Left ventricle myocardium inferior (tissue), 1 donor: Measurements from ENCODE around the gene PPP1CA. TPM values are rescaled to one million over a fixed set of nuclear protein-coding genes. Genes with fewer than 3 reads are reported as not detected.
A peak's percentile ranks its signal among the peaks of the same experiment; 100 is the strongest.

ENCODE experiments used
- DNase-seq: peaks from one replicate; pipeline ENCODE4 v3.0.0-alpha.2; 2020
- H3K27ac ChIP-seq: fragments of 200-600 bp; replicated peaks from 2 replicates; pipeline ENCODE4 v1.8.0; 2021
- H3K27me3 ChIP-seq: fragments of 200-600 bp; 2 replicates; pipeline ENCODE4 v1.8.0; 2021; ENCODE audit warnings: low read depth
- H3K36me3 ChIP-seq: fragments of 200-600 bp; 2 replicates; pipeline ENCODE4 v1.8.0; 2021
- H3K4me1 ChIP-seq: fragments of 200-600 bp; 2 replicates; pipeline ENCODE4 v1.8.0; 2021
- H3K4me3 ChIP-seq: fragments of 200-600 bp; 2 replicates; pipeline ENCODE4 v1.8.0; 2021; ENCODE audit warnings: mild to moderate bottlenecking, moderate library complexity
- H3K9me3 ChIP-seq: fragments of 200-600 bp; replicated peaks from 2 replicates; pipeline ENCODE4 v1.8.0; 2021
- intact Hi-C: fragments of 100-400 bp; cut with micrococcal nuclease; formaldehyde crosslinking; loops from one replicate; pipeline ENCODE4 v1.11.0; 2022
- total RNA-seq: library from RNA; stranded (reverse); fragmentation: NEBNext Ultra II Directional; extraction: Animal tissue kit (Norgen Biotek cat#: 25700); gene quantifications from one replicate; pipeline ENCODE4 v1.2.1, GENCODE V29; 2021
- TF ChIP-seq, protein P1 (sequence below): fragments of 200-600 bp; IDR thresholded peaks from 2 replicates; pipeline ENCODE4 v1.8.0; 2021; ENCODE audit warnings: antibody characterized with exemption, mild to moderate bottlenecking, borderline replicate concordance
- donor health status: DM: no; HTN: yes; CAD: no; lungs with severe emphysema.

Gene PPP1CA
- total RNA-seq, 1 donor from 2014 or later = 86.0 TPM

DNA sequence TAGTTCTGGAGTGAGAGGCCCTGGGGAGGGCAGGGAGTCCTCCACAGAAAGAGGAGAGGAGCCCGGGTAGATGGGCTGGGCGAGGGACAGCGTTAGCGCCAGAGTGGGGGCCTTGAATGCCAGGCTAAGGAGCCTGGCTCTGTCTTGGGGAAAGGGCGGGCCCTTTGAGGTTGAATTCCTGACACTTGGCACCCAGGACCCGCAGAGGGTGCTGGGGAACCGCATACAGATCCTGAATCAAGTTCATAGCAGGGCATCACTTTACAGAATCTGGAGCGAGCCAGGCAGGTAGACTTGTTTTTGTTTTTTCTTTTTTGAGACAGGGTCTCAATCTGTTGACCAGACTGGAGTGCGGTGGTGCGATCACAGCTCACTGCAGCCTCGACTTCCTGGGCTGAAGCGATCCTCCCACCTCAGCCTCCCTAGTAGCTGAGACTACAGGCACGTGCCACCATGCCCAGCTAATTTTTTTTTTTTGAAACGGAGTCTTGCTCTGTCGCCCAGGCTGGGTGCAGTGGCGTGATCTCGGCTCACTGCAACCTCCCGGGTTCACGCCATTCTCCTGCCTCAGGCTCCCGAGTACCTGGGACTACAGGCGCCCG, 19.9 kb upstream of the PPP1CA start:
- intact Hi-C loops = no loop called here

DNA sequence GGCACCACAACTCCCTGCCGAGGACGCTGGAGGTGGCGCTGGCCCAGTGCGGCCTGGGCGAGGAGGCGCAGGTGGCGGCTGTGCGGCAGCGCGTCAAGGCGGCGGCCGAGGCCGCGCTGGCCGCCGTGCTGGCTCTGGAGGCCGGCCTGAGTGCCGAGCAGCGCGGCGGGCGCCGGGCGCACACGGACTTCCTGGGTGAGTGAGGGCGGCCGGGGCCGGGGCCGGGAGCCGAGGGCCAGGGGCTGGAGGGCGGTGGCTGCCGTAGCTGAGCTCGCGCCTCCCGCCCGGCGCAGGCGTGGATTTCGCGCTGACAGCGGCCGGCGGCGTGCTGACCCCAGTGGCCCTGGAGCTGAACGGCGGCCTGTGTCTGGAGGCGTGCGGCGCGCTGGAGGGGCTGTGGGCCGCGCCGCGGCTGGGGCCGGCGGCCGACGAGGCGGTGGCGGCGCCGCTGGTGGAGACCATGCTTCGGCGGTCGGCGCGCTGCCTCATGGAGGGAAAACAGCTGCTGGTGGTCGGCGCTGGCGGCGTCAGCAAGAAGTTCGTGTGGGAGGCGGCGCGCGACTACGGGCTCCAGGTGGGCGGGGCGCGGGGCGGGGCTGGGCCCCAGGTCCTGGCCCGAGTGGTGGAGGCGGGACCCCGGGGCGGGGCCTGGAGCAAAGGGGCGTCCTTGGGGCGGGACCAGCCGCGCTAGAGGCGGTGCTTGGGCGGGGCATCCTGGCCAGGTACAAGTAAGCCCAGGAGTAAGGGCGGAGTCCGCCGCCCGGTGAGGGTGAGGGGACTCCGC, 19.2 kb upstream of the PPP1CA start:
- Histone ChIP-seq H3K27ac (peak overlapping the region; percentile 92), H3K4me3 (peak overlapping the region; percentile 69), H3K9me3 (no peaks in the 10 kb centered on the region), H3K4me1 (peaks cover 50% of the 10 kb centered on the region), H3K36me3 (no peaks in the 10 kb centered on the region), H3K27me3 (no peaks in the 10 kb centered on the region)
- TF ChIP-seq, protein P1, sequence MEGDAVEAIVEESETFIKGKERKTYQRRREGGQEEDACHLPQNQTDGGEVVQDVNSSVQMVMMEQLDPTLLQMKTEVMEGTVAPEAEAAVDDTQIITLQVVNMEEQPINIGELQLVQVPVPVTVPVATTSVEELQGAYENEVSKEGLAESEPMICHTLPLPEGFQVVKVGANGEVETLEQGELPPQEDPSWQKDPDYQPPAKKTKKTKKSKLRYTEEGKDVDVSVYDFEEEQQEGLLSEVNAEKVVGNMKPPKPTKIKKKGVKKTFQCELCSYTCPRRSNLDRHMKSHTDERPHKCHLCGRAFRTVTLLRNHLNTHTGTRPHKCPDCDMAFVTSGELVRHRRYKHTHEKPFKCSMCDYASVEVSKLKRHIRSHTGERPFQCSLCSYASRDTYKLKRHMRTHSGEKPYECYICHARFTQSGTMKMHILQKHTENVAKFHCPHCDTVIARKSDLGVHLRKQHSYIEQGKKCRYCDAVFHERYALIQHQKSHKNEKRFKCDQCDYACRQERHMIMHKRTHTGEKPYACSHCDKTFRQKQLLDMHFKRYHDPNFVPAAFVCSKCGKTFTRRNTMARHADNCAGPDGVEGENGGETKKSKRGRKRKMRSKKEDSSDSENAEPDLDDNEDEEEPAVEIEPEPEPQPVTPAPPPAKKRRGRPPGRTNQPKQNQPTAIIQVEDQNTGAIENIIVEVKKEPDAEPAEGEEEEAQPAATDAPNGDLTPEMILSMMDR = peak; percentile 15
- intact Hi-C loops = no loop called here
- peak; percentile 97 for DNase-seq

More for the DNA sequence above, 19.9 kb upstream of the PPP1CA start:
- Histone ChIP-seq H3K9me3 (no peaks in the 10 kb centered on the region), H3K27ac (peak overlapping the region; percentile 92), H3K4me3 (peak overlapping the region; percentile 69), H3K4me1 (peaks cover 44% of the 10 kb centered on the region), H3K36me3 (no peaks in the 10 kb centered on the region), H3K27me3 (no peaks in the 10 kb centered on the region)
- TF ChIP-seq, protein P1 = no peak
- DNase-seq = no peak

DNA sequence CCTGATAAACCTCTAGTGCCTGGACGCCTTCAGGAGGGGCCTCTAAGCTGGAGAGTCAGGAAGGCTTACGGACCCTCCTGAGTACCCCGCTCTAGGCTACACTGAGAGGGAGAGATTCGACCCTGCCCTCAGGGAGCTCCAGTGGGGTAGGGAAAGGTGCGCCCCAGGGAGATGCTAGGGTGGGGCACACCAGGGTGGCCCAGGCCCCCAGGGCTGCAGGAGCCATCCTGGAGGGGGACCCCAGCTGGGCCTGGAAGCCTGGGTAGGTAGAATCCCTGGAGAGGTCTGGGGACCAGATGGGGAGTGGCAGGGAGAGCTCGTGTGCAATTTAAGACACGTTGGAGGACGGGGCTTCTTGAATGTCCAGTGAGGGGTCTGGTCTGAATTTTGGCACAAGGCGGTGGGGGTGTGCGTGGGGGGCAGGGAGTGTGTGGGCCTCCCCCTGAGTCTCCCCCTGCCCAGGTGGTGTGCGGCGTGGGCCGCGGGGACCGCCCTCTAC, 18.5 kb upstream of the PPP1CA start:
- Histone ChIP-seq H3K4me1 (peaks cover 57% of the 10 kb centered on the region), H3K27me3 (peaks cover 6% of the 10 kb centered on the region), H3K36me3 (no peaks in the 10 kb centered on the region), H3K9me3 (no peaks in the 10 kb centered on the region), H3K4me3 (peak overlapping the region; percentile 69), H3K27ac (peak overlapping the region; percentile 92)
- intact Hi-C loops = no loop called here
- DNase-seq = no peak
- TF ChIP-seq, protein P1 = no peak

DNA sequence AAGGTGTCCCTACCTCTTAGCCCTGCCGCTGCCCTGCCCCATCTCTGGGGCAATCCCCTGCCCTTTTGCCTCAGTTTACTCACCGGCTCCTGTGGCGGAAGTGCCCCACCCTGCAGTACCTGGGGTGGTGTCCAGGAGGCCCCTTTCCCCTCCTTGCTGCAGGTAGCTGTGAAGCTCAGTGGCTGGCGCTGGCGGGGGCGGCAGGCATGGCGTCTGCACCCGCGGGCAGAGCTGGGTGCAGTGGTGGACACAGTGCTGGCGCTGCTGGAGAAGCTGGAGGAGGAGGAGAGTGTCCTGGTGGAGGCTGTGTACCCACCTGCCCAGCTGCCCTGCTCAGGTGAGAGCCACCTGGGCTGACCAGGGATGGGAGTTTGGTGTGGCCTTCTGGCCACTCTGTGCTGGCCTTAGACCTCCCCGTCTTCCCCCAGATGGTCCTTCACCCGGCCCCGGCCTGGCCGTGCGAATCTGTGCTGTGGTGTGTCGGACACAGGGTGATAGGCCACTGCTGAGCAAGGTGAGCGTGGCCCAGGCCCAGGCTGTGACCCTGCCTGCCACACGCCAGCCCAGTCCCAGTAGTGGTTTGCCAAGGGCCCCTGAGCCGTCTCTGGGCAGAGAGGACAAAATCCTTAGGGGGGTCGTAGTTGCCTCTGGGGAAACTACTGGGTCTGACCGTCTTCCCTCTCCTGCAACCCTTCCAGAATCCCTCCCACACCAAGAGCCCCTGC, 17.8 kb upstream of the PPP1CA start:
- intact Hi-C loops = no loop called here
- H3K4me1 ChIP-seq = peaks cover 61% of the 10 kb centered on the region
- peaks cover 13% of the 10 kb centered on the region for H3K27me3 ChIP-seq
- no peaks in the 10 kb centered on the region for H3K9me3 ChIP-seq
- TF ChIP-seq, protein P1 = no peak
- H3K4me3 ChIP-seq = peak overlapping the region; percentile 69
- H3K27ac ChIP-seq = peak overlapping the region; percentile 92
- H3K36me3 ChIP-seq = no peaks in the 10 kb centered on the region
- DNase-seq = no peak

DNA sequence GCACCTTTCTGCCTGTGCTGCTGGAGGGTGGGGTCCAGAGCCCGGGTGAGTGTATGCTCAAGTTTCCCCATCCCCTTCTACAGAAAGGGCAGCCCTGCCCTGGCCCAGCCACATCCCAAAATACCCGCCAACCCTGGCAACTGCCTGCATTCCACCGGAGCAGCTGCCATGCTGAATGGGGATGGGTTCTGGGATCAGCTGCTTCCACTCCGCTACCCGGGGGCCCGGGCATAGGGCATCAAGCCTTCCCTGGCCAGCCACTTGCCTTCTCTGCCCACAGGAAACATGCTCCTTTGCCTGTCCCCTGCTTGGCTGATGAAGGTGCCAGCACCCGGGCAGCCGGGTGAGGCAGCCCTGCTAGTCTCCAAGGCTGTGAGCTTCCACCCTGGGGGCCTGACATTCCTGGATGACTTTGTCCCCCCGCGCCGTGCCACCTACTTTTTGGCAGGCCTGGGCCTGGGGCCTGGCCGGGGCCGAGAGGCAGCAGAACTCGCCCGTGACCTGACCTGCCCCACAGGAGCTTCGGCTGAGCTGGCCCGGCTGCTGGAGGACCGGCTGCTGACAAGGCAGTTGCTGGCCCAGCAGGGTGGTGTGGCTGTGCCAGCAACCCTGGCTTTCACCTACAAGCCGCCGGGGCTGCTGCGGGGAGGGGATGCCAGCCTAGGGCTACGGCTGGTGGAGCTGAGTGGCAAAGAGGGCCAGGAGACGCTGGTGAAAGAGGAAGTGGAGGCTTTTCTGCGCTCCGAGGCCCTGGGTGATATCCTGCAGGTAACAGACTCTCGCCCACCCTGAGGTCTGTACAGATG, 17.0 kb upstream of the PPP1CA start:
- Histone ChIP-seq H3K4me1 (peaks cover 61% of the 10 kb centered on the region), H3K27ac (peak overlapping the region; percentile 92), H3K4me3 (peak overlapping the region; percentile 33), H3K9me3 (no peaks in the 10 kb centered on the region), H3K36me3 (no peaks in the 10 kb centered on the region), H3K27me3 (peaks cover 20% of the 10 kb centered on the region)
- TF ChIP-seq, protein P1 = no peak
- DNase-seq = peak; percentile 58
- intact Hi-C loops = no loop called here
